Activated CD8-positive, alpha-beta T cell treated with anti-CD3 and anti-CD28 coated beads, Interleukin-2, amount 10 ng/mL, durations not matched to agents 7 days and 5 days (primary cell): ENCODE results near the gene ABLIM2. TPM values are rescaled to one million over a fixed set of nuclear protein-coding genes. Genes with fewer than 3 reads are reported as not detected.

ENCODE experiments used
- ATAC-seq: fragments of 150-1000 bp; cut with Tn5 transposase; one replicate; pipeline ENCODE4 v1.10.0; 2021; ENCODE audit warnings: moderate library complexity
- CTCF ChIA-PET: fragments of 350-600 bp; sonication (Branson Sonifier 250); formaldehyde crosslinking; loops from one replicate; lab custom pipeline; 2021; ENCODE audit warnings: antibody characterized with exemption; lab: Charles Lee
- POLR2A ChIA-PET: fragments of 350-600 bp; sonication (Branson Sonifier 250); formaldehyde crosslinking; loops from one replicate; lab custom pipeline; 2021; ENCODE audit warnings: antibody characterized with exemption; lab: Charles Lee
- DNase-seq: peaks from one replicate; pipeline ENCODE4 v3.0.0-alpha.2; 2020
- H3K27ac Mint-ChIP-seq: one replicate; pipeline ENCODE4 v1.8.0; 2021; ENCODE audit warnings: mild to moderate bottlenecking, mixed read lengths
- H3K27me3 Mint-ChIP-seq: one replicate; pipeline ENCODE4 v1.8.0; 2021; ENCODE audit warnings: low read depth, mixed read lengths
- H3K36me3 Mint-ChIP-seq: one replicate; pipeline ENCODE4 v1.8.0; 2021; ENCODE audit warnings: low read depth, mixed read lengths
- H3K4me1 Mint-ChIP-seq: one replicate; pipeline ENCODE4 v1.8.0; 2021; ENCODE audit warnings: low read depth, mixed read lengths
- H3K4me3 Mint-ChIP-seq: one replicate; pipeline ENCODE4 v1.8.0; 2021; ENCODE audit warnings: mild to moderate bottlenecking, mixed read lengths
- H3K9me3 Mint-ChIP-seq: one replicate; pipeline ENCODE4 v1.8.0; 2022; ENCODE audit warnings: mixed read lengths; ENCODE audit not compliant: insufficient read depth
- total RNA-seq, 2 experiments: library from RNA; stranded (reverse); gene quantifications; one replicate each; pipeline ENCODE4 v1.2.3, GENCODE V29; 2021

Gene ABLIM2
- total RNA-seq, 2 experiments from 2014 or later = 0.42 to 0.55 TPM

DNA sequence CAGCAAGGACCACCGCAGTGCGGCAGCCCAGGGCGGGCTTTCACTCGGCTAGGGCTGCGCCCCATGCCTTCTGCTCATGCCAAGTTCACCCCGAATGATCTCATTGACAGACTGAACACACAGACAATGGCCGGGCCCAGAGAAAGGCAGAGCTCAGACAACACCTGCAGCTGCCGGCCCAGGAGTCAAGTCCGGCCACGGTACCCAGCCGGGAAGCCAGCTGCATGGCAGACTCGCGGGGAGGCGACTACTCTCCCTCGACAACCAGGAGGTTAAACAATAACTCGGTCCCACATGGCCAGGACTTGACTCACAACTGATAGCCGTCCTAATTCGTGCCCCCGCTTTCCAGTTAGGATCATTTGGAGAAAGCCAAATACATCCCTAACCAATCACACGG, 50.4 kb downstream of the ABLIM2 start:
- ATAC-seq (no peak), DNase-seq (no peak)
- POLR2A ChIA-PET = no interaction called here
- Mint-ChIP-seq H3K4me3 (no peak overlapping the region), H3K4me1 (no peaks in the 10 kb centered on the region), H3K27me3 (peaks cover 5% of the 10 kb centered on the region), H3K36me3 (no peaks in the 10 kb centered on the region), H3K27ac (no peak overlapping the region), H3K9me3 (no peaks in the 10 kb centered on the region)
- CTCF ChIA-PET = no interaction called here

DNA sequence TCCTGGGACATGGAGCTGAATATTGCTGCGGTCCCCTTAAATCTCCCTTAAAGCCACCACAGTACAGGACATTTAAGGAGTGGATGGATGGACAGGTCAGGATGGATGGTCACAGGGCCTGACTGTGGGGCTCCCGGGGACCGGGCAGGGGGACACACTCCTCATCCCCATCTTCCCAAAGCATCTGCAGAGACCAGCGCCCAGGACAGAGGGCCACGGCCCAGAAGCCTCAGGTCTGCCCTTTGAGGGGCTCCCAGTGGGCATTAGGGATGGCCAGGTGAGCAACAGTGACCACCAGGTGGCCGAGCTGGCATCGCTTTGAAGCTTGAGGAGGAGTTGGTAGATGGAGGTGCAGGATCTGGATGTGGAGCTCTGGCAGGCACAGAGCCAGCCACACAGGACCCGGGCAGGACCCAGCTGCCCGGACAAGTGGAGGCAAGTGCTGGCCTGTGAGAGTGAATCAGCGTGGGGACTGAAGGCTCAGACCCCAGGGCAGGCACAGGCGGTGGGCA, 51.4 kb downstream of the ABLIM2 start:
- Mint-ChIP-seq H3K36me3 (no peaks in the 10 kb centered on the region), H3K4me3 (no peak overlapping the region), H3K27ac (no peak overlapping the region), H3K9me3 (no peaks in the 10 kb centered on the region), H3K4me1 (no peaks in the 10 kb centered on the region), H3K27me3 (peaks cover 5% of the 10 kb centered on the region)
- ChIA-PET POLR2A (no interaction called here), CTCF (no interaction called here)
- no peak for DNase-seq
- ATAC-seq = no peak

DNA sequence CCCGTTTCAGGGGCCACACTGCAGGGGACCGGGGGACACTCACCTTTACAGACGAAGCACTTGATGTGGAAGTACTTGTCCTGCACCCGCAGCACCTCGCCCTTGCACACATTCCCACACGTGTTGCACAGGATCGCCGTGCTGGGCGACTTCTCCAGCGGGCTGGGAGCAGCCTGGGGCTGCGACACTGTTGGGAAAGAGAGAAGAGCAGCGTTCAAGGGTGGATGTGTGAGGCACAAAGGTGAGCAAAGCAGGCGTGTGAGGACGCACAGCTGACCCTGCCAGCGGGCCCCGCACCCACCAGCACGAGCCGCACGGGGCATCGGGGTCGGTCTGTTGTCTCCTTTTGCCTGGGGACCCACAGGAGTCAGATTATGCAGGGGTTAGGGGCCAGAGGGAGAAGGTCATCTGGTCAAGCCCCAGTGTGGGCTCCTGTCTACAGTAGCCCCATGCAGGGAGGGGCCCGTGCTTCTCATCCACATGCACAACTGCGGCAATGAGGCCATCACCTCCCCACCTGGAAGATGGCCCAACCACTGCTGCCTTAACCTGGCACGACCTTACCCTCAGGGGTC, 52.1 kb downstream of the ABLIM2 start:
- no peak overlapping the region for H3K4me3 Mint-ChIP-seq
- H3K4me1 Mint-ChIP-seq = no peaks in the 10 kb centered on the region
- no peak overlapping the region for H3K27ac Mint-ChIP-seq
- ATAC-seq = no peak
- DNase-seq = no peak
- peaks cover 5% of the 10 kb centered on the region for H3K27me3 Mint-ChIP-seq
- CTCF ChIA-PET = no interaction called here
- H3K9me3 Mint-ChIP-seq = no peaks in the 10 kb centered on the region
- POLR2A ChIA-PET = no interaction called here
- H3K36me3 Mint-ChIP-seq = no peaks in the 10 kb centered on the region

DNA sequence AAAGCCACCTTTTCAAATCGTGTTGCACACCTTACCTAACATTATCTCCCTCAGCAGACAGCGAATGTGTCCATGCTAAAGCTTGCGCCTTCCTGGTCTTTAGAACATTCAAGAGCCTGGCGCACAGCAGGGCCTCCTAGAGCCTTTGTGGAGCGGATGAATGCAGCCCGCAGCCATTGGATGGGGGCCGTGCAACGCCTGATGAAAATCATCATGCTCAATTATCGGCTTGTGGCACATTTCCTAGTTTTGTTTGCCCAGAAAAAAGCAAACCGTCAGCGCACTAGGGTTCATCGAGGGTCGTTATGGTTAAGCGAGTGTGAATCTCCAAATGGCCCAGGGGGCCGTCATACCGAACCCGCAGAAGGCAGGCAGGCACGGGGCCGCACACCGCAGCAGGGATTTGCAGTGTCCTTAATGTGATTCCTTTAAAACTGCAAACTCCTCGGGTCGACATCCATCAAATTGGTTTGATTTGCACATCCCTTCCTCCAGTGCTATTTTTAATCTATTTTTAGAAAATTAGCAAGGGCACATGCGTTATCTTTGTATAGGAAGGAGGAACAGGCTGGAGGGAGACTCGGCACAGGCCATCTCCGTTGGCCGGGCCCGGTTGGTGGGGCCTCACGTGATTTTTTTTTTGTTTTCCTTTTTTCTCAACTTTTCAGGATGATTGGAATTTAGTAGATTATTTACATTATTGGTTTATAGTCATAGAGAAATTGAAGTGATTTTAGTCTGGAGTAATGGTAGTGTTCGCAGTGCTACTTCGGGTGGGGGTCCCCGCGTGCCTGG, 53.1 kb downstream of the ABLIM2 start:
- no peaks in the 10 kb centered on the region for H3K4me1 Mint-ChIP-seq
- no peak overlapping the region for H3K27ac Mint-ChIP-seq
- no peak for ATAC-seq
- ChIA-PET CTCF (no interaction called here), POLR2A (no interaction called here)
- H3K27me3 Mint-ChIP-seq = no peaks in the 10 kb centered on the region
- no peak for DNase-seq
- no peaks in the 10 kb centered on the region for H3K36me3 Mint-ChIP-seq
- no peak overlapping the region for H3K4me3 Mint-ChIP-seq
- no peaks in the 10 kb centered on the region for H3K9me3 Mint-ChIP-seq

DNA sequence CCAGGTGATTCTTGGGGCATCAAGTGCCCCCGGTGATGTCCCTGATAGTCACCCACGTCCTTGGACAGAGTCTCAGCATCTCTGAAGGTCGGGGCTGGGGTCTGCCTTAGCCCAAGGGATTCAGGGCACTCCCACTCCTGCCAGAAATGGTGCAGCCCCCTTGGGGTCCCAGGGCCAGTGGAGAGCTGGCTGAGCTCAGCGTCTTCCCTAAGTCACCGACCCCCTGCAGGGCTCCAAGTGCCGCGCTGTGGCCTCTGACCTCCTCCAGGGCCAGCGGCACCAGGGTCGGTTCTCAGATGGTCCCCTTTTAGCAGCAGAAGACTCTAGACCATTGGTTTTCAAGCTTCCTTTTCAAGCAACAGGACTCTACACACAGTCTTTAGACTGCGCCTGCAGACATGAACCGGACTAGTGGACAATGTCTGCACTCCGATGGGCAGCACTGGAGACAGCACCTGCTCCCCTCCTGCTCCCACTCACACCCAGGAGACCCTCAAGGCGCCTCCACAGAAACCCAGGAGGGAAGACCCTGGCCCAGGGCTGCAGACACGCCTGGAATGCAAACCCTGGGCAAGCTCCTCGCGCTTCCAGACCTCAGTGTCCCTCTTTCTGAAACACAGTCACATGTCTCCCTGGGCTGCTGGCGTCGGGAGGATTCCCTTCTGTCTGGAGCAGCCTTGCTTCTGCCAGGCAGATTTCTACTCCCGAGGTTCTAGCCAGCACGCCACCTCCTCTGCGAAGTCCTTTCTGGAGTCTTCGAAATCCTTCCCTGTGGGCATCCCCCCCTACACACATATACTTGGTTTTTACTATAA, 53.9 kb downstream of the ABLIM2 start:
- ChIA-PET CTCF (no interaction called here), POLR2A (no interaction called here)
- ATAC-seq (no peak), DNase-seq (no peak)
- H3K4me1 Mint-ChIP-seq = no peaks in the 10 kb centered on the region
- no peak overlapping the region for H3K4me3 Mint-ChIP-seq
- H3K9me3 Mint-ChIP-seq = no peaks in the 10 kb centered on the region
- H3K36me3 Mint-ChIP-seq = no peaks in the 10 kb centered on the region
- H3K27me3 Mint-ChIP-seq = no peaks in the 10 kb centered on the region
- no peak overlapping the region for H3K27ac Mint-ChIP-seq

DNA sequence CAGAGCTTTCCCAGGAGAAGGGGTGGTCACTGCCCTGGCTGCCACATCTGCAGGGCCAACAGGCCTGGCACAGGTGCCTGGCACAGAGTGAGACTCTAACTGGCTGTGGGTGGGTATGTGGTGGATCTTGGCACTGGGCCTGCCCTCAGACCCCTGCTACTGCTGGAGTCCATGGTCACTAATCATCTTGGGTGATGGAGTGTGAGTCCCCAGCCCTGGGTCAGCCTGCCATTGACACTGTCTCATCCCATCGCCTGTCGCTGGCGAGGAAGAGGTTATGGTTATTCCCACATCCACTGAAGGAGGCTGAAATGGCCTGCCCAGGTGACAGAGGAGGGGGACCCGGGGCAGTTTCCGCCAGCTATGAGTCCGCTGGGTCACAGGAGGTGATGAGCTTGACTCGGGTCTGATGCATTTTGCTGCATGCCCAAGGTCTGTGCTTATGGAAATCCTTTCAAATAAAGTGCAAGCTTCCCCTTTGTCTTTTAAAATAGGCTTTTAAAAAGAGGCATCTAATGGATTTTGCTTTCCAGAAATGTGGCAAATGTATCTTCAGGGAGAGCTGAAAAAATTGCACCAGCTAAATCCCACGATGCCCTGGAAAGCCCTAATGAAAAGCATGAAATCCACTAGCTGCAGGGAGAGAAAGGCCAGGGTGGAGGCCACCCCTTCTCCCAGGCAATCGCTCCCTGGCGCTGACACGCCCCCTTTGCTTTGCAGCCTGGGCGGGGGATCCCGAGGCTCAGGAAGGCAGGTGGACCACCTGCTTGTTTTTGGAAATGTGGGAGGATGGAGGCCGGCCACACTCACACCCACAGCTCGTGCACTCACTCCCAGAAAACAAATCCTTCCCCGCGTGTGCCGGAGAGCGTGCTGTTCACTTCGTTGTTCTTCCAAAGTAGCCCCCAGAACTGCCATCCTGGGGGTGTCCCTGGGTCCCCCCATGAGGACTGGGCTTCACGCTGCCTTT, 54.9 kb downstream of the ABLIM2 start:
- POLR2A ChIA-PET = no interaction called here
- Mint-ChIP-seq H3K4me1 (no peaks in the 10 kb centered on the region), H3K4me3 (no peak overlapping the region), H3K9me3 (no peaks in the 10 kb centered on the region), H3K27ac (no peak overlapping the region), H3K27me3 (no peaks in the 10 kb centered on the region), H3K36me3 (no peaks in the 10 kb centered on the region)
- no peak for ATAC-seq
- DNase-seq = no peak
- CTCF ChIA-PET = no interaction called here

DNA sequence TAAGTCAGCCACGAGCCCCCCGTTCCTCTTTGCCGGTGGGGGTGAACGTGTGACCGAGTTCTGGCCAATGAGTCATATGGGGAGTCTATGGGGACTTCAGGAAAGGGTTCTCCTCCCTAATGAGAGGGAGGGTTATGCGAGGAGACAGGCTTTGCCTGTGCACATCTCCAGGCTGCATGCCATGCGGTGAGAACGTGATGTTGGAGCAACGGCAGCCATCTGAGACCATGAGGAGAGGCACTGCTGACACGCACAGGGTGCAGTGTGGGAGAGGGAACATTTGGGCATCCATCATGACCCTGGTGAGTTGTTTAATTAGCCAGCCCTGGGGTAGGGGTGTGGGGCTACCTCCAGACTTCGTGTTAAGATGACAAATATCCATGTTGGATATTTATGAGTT, 55.8 kb downstream of the ABLIM2 start:
- ChIA-PET CTCF (no interaction called here), POLR2A (no interaction called here)
- H3K36me3 Mint-ChIP-seq = no peaks in the 10 kb centered on the region
- no peaks in the 10 kb centered on the region for H3K27me3 Mint-ChIP-seq
- no peak overlapping the region for H3K27ac Mint-ChIP-seq
- no peaks in the 10 kb centered on the region for H3K4me1 Mint-ChIP-seq
- DNase-seq = no peak
- no peaks in the 10 kb centered on the region for H3K9me3 Mint-ChIP-seq
- H3K4me3 Mint-ChIP-seq = no peak overlapping the region
- ATAC-seq = no peak

DNA sequence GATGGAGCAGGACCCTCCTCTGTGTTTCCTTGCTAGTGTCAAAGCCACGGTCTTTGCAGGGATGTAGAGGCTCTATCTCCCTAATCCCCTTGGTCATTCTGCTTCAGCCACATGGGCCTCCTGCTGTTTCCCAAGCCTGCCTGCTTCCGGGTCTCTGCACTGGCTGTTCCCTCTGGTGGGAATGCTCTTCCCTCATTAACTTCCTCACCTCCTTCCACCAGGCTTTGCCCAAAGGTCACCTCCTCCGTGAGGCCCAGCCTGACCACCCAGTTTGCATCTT, 56.6 kb downstream of the ABLIM2 start:
- POLR2A ChIA-PET = no interaction called here
- H3K27ac Mint-ChIP-seq = no peak overlapping the region
- no peaks in the 10 kb centered on the region for H3K9me3 Mint-ChIP-seq
- H3K27me3 Mint-ChIP-seq = no peaks in the 10 kb centered on the region
- H3K4me3 Mint-ChIP-seq = no peak overlapping the region
- DNase-seq = no peak
- no peaks in the 10 kb centered on the region for H3K4me1 Mint-ChIP-seq
- no peaks in the 10 kb centered on the region for H3K36me3 Mint-ChIP-seq
- no peak for ATAC-seq
- CTCF ChIA-PET = no interaction called here

DNA sequence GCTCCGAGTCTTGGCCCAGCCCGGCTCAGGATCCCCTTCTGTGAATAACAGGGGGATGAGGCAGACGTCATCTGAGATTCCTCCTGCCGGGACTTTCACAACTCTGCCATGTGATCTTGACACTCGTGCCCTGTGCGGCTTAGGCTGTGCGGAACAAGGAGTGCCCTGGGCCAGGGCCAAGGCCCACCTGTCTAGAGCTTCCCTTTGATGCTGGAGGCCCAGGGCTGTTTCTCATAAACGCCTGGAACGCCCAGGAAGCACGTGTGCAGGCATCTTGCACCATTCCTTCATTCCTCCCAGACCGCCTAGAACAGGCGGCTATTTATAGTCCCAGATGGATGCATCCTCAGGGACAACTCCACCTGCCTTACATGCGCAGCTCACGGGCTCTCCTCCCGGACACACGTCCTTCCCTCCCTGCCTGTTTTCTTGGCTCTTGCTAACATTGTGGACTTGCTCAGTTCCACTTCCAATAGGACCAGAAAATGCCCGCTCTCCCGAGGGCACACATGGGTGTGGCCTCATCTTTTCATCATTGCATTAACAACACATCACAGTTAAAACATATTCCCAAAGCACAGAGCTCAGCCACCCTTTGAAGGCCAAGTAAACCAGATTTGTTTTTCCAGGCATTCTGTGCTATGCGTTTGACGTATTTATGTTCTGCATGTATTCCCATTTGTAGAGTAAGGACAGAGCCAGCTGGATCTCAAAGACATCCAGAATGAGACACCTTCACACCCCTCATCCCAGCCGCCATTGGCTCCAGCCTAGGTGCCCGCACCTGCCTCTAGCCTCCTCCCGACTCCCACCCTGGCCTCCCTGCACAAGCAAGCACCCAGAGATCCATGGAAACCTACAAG, 57.2 kb downstream of the ABLIM2 start:
- H3K27ac Mint-ChIP-seq = no peak overlapping the region
- ChIA-PET CTCF (no interaction called here), POLR2A (no interaction called here)
- H3K36me3 Mint-ChIP-seq = no peaks in the 10 kb centered on the region
- no peaks in the 10 kb centered on the region for H3K4me1 Mint-ChIP-seq
- no peaks in the 10 kb centered on the region for H3K27me3 Mint-ChIP-seq
- no peaks in the 10 kb centered on the region for H3K9me3 Mint-ChIP-seq
- H3K4me3 Mint-ChIP-seq = no peak overlapping the region
- ATAC-seq (no peak), DNase-seq (no peak)

DNA sequence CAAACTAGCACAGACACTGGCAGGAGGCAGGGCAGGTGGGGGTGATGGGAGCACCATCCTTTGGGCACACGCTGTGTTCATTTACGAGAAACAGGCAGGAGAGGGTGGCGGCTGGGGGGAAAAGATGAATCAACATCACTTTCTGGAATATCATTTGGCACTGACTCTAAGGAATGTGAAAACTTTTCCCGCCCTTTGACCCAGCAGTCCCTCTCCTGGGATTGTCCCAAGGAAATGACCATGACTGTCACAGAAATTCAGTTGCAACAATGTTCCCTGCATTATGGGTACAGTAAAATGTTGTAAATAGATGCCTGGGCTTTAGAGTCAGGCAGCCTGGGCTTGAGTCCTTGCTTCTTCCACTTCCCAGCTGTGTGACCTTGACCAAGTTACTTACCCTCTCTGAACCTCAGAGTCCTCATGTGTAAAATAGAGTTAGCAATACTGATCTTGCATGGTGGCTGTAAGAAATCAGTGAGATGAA, 58.6 kb downstream of the ABLIM2 start:
- Mint-ChIP-seq H3K4me3 (no peak overlapping the region), H3K27me3 (no peaks in the 10 kb centered on the region), H3K27ac (no peak overlapping the region), H3K36me3 (no peaks in the 10 kb centered on the region), H3K9me3 (no peaks in the 10 kb centered on the region), H3K4me1 (no peaks in the 10 kb centered on the region)
- ChIA-PET POLR2A (no interaction called here), CTCF (no interaction called here)
- DNase-seq (no peak), ATAC-seq (no peak)

DNA sequence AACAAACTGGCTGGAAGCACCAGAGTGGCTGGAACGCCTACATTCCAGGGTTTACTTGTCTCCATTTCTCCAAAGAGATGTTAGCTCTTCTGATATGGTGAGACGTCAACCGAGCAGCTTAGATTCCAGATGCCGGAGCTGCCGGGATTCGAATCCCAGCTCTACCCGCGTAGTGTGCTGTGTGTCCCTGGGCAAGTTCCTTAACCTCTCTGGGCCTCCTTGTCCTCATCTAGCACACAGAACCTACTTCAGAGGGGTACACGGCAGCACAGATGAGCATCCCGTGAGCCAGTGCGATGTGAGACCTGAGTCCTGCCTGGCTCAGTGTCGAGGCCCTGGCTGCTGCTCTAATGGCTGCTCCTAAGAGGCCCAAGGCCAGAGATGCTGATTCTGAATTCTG, 60.1 kb downstream of the ABLIM2 start:
- Mint-ChIP-seq H3K4me3 (no peak overlapping the region), H3K36me3 (peaks cover 5% of the 10 kb centered on the region), H3K4me1 (no peaks in the 10 kb centered on the region)

More for the DNA sequence above, 60.1 kb downstream of the ABLIM2 start:
- no peaks in the 10 kb centered on the region for H3K27me3 Mint-ChIP-seq
- ChIA-PET POLR2A (no interaction called here), CTCF (no interaction called here)
- no peak overlapping the region for H3K27ac Mint-ChIP-seq
- H3K9me3 Mint-ChIP-seq = peaks cover 8% of the 10 kb centered on the region
- DNase-seq = no peak
- no peak for ATAC-seq
